SK-N-SH (cell line): ENCODE results near the gene NEK6. TPM values are rescaled to one million over a fixed set of nuclear protein-coding genes. Genes with fewer than 3 reads are reported as not detected.

ENCODE experiments used
- CTCF ChIA-PET: fragments of 300-600, 350-600 bp; formaldehyde crosslinking; extraction: SDS; loops from one replicate; lab custom pipeline; 2021; lab: Yijun Ruan, JAX
- POLR2A ChIA-PET: fragments of 350-600 bp; sonication (Branson Sonifier 250); formaldehyde crosslinking; extraction: SDS; loops from one replicate; lab custom pipeline; 2020; ENCODE audit warnings: antibody characterized with exemption, inconsistent platforms; lab: Yijun Ruan, JAX
- DNase-seq: peaks from one replicate; pipeline ENCODE4 v3.0.0; 2012
- H2AFZ ChIP-seq: fragments of 200-600 bp; sonication (generic); 2 replicates; pipeline ENCODE4 v1.8.1; 2016; ENCODE audit warnings: antibody characterized with exemption, mild to moderate bottlenecking, low read depth
- H3F3A ChIP-seq: fragments of 200-600 bp; sonication (generic); replicated peaks from 2 replicates; pipeline ENCODE3; 2016; ENCODE audit warnings: antibody characterized with exemption, mild to moderate bottlenecking; ENCODE audit not compliant: insufficient read depth
- H3K27ac ChIP-seq, 2 experiments: fragments of 200-500 bp in 1 of 2; fragments of 200-600 bp in 1 of 2; sonication (Bioruptor generic) in 1 of 2; sonication (generic), shearing (Covaris generic) in 1 of 2; 2 replicates each; pipeline versions ENCODE4 v1.5.1 to v1.6.1; 2014 to 2016; ENCODE audit warnings: low read depth in 2 of 2, inconsistent platforms in 1 of 2, low read length in 1 of 2, mild to moderate bottlenecking in 1 of 2, mixed read lengths in 1 of 2
- H3K27me3 ChIP-seq: fragments of 200-600 bp; sonication (generic), shearing (Covaris generic); 2 replicates; pipeline ENCODE4 v1.6.1; 2016; ENCODE audit warnings: mixed run types; ENCODE audit not compliant: insufficient read depth
- H3K36me3 ChIP-seq, 2 experiments: fragments of 200-500 bp in 1 of 2; fragments of 200-600 bp in 1 of 2; sonication (Bioruptor generic) in 1 of 2; sonication (generic) in 1 of 2; replicated peaks in 1 of 2; 2 replicates each; pipeline versions ENCODE3 to v1.5.1; 2014 to 2016; ENCODE audit warnings: low read length in 1 of 2, mild to moderate bottlenecking in 1 of 2; ENCODE audit not compliant: insufficient read depth in 2 of 2, control insufficient read depth in 1 of 2
- H3K4me1 ChIP-seq, 2 experiments: fragments of 200-500 bp in 1 of 2; fragments of 200-600 bp in 1 of 2; sonication (Bioruptor generic) in 1 of 2; sonication (generic), shearing (Covaris generic) in 1 of 2; 2 replicates each; pipeline versions ENCODE4 v1.5.1 to v1.6.1; 2014 to 2016; ENCODE audit warnings: low read depth in 1 of 2, low read length in 1 of 2, mixed run types in 1 of 2; ENCODE audit not compliant: insufficient read depth in 2 of 2, control insufficient read depth in 1 of 2
- H3K4me2 ChIP-seq: fragments of 200-600 bp; sonication (generic), shearing (Covaris generic); 2 replicates; pipeline ENCODE4 v1.6.1; 2017; ENCODE audit warnings: mixed run types
- H3K4me3 ChIP-seq, 2 experiments: fragments of 200-500 bp in 1 of 2; fragments of 200-600 bp in 1 of 2; sonication (Bioruptor generic) in 1 of 2; sonication (generic), shearing (Covaris generic) in 1 of 2; 2 replicates each; pipeline versions ENCODE4 v1.5.1 to v1.8.1; 2014 to 2016; ENCODE audit warnings: low read depth in 2 of 2, inconsistent platforms in 1 of 2, low read length in 1 of 2, mild to moderate bottlenecking in 1 of 2, mixed read lengths in 1 of 2, moderate library complexity in 1 of 2
- H3K79me2 ChIP-seq: fragments of 200-600 bp; sonication (generic); 2 replicates; pipeline ENCODE4 v1.8.1; 2017; ENCODE audit warnings: mild to moderate bottlenecking; ENCODE audit not compliant: insufficient read depth
- H3K9ac ChIP-seq: fragments of 200-600 bp; sonication (generic); 2 replicates; pipeline ENCODE4 v1.6.1; 2017; ENCODE audit warnings: mixed run types
- H3K9me2 ChIP-seq: fragments of 200-600 bp; sonication (generic); 2 replicates; pipeline ENCODE4 v1.6.1; 2017; ENCODE audit warnings: mixed run types
- H3K9me3 ChIP-seq: fragments of 200-600 bp; sonication (generic); 2 replicates; pipeline ENCODE4 v1.6.1; 2017; ENCODE audit warnings: mixed run types, mild to moderate bottlenecking, moderate library complexity
- H4K20me1 ChIP-seq: fragments of 200-600 bp; sonication (generic); 2 replicates; pipeline ENCODE4 v1.6.1; 2017; ENCODE audit warnings: mild to moderate bottlenecking, mixed run types; ENCODE audit not compliant: insufficient read depth
- CHD2 ChIP-seq: fragments of 150-350 bp; IDR thresholded peaks from 2 replicates; pipeline ENCODE4 v1.6.1; 2018; ENCODE audit warnings: low read length; ENCODE audit not compliant: partially characterized antibody
- ELF1 ChIP-seq: IDR thresholded peaks from 2 replicates; pipeline ENCODE4 v1.4.0; 2012
- EZH2phosphoT487 ChIP-seq: fragments of 200-600 bp; sonication (generic); IDR thresholded peaks from 2 replicates; pipeline ENCODE4 v1.6.1; 2017; ENCODE audit warnings: low read depth, mixed run types, mild to moderate bottlenecking, antibody characterized with exemption, moderate library complexity, borderline replicate concordance
- FOSL2 ChIP-seq: IDR thresholded peaks from 2 replicates; pipeline ENCODE4 v1.4.0; 2012; ENCODE audit warnings: low read depth, mild to moderate bottlenecking, moderate library complexity, borderline replicate concordance
- FOXJ3 ChIP-seq: sonication (generic); formaldehyde crosslinking; IDR thresholded peaks from 2 replicates; pipeline ENCODE4 v1.5.1; 2020; ENCODE audit warnings: mild to moderate bottlenecking, missing genetic modification reagents
- FOXM1 ChIP-seq: IDR thresholded peaks from 2 replicates; pipeline ENCODE4 v1.4.0; 2012; ENCODE audit warnings: low read depth, mild to moderate bottlenecking
- GABPA ChIP-seq: IDR thresholded peaks from 2 replicates; pipeline ENCODE4 v1.4.0; 2012; ENCODE audit warnings: low read depth, mild to moderate bottlenecking
- GATA2 ChIP-seq: sonication (generic); formaldehyde crosslinking; IDR thresholded peaks from 2 replicates; pipeline ENCODE4 v1.5.0; 2020; ENCODE audit warnings: mild to moderate bottlenecking, missing genetic modification reagents
- MEF2A ChIP-seq: IDR thresholded peaks from 2 replicates; pipeline ENCODE4 v1.4.0; 2012; ENCODE audit warnings: low read depth, borderline replicate concordance
- MXI1 ChIP-seq: IDR thresholded peaks from 2 replicates; pipeline ENCODE4 v1.6.1; 2012; ENCODE audit warnings: mild to moderate bottlenecking, low read depth, low read length, improper control_type of control experiment
- NFIC ChIP-seq: IDR thresholded peaks from 2 replicates; pipeline ENCODE4 v1.4.0; 2012; ENCODE audit warnings: borderline replicate concordance
- NRF1 ChIP-seq: IDR thresholded peaks from 2 replicates; pipeline ENCODE4 v1.6.1; 2012; ENCODE audit warnings: low read depth, mild to moderate bottlenecking, low read length
- POLR2AphosphoS5 ChIP-seq: IDR thresholded peaks from 2 replicates; pipeline ENCODE4 v1.6.1; 2012; ENCODE audit warnings: low read depth, low read length
- RXRA ChIP-seq: IDR thresholded peaks from 2 replicates; pipeline ENCODE4 v1.4.0; 2012; ENCODE audit warnings: low read depth, mild to moderate bottlenecking, borderline replicate concordance
- TCF12 ChIP-seq: IDR thresholded peaks from 2 replicates; pipeline ENCODE4 v1.4.0; 2012
- YY1 ChIP-seq: IDR thresholded peaks from 2 replicates; pipeline ENCODE4 v1.4.0; 2012; ENCODE audit warnings: low read depth, mild to moderate bottlenecking
- WGBS: methylation state at CpG from one replicate; pipeline ENCODE4 v1.1.6; 2017; ENCODE audit warnings: low lambda C conversion rate; 5-methylcytosine and 5-hydroxymethylcytosine counted together
- polyA plus RNA-seq, 3 experiments: library from polyadenylated mRNA; depleted of rRNA; stranded (reverse); fragments of >200 nt; gene quantifications; 2 replicates each; pipeline ENCODE4 v1.2.3, GENCODE V29; 2012
- TF ChIP-seq, protein P1 (sequence below): IDR thresholded peaks from 2 replicates; pipeline ENCODE4 v1.4.0; 2012; ENCODE audit warnings: low read depth
- TF ChIP-seq, protein P2 (sequence below): IDR thresholded peaks from 2 replicates; pipeline ENCODE4 v1.6.1; 2012; ENCODE audit warnings: mild to moderate bottlenecking, low read depth, low read length, moderate library complexity
- TF ChIP-seq, protein P3 (sequence below): fragments of 200-600 bp; sonication (generic); IDR thresholded peaks from 2 replicates; pipeline ENCODE4 v1.6.1; 2017; ENCODE audit warnings: antibody characterized with exemption, mild to moderate bottlenecking, moderate library complexity
- TF ChIP-seq, protein P4 (sequence below): IDR thresholded peaks from 2 replicates; pipeline ENCODE4; 2012

Gene NEK6
- polyA plus RNA-seq, 1 of the 3 experiments (the other 2 are of a cell fraction): 89.8 TPM

DNA sequence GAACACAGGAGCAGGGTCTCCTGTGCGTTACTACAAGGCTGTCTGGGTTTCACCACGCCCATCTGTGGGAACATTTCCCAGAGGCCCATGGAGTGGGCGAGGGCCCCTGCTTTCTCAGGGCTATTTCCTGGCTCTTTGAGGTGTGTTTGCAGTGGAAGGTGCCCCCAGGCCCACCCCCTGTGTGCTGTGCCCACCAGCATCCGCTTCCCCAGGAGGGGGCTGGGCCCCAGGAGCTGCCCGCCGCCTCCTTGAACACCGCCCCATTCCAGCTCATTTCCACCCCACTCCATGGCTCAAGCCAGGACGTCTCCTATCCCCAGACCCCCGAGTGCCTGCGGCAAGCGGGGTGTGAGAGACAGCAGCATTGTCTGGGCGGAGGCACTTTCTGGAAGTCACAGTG, 70.5 kb downstream of the NEK6 start (continued):
- TF ChIP-seq FOSL2: no peak
- no peak for TF ChIP-seq FOXJ3 (CRISPR knock-in tag)
- TF ChIP-seq EZH2phosphoT487: no peak
- TF ChIP-seq, protein P1, sequence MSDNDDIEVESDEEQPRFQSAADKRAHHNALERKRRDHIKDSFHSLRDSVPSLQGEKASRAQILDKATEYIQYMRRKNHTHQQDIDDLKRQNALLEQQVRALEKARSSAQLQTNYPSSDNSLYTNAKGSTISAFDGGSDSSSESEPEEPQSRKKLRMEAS: no peak
- TF ChIP-seq GABPA: no peak
- no peak for TF ChIP-seq MXI1
- no peak for TF ChIP-seq POLR2AphosphoS5

DNA sequence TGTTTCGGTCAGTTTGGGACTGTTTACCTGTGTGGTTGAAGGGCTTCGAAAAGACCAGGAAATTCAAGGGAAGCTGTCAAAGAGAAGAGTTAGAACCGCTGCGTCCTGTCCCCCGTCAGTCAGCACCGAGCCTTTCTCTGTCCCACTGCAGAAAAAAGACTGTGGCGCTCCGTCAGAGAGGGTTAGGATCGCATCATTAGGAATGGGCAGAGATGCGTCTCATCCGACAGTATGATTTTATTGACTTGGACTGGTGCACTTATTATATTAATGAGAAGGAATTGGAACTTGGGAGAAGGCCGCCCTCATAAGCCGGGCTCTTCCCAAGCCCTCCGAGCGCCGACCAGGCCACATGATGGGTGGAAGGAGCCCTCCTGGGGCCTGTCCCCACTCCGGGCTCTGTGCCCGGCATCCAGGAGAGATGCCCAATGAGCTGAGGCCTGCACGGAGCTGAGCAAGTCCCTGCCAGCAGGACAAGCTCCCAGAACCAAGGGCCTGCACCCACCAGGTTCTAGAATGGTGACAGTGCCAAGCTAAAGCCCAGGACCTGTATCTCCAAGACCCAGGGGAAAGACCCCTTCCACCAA, 71.5 kb downstream of the NEK6 start:
- Histone ChIP-seq H3K4me3 (no peak overlapping the region), H3K36me3 (peaks cover 3 to 47% of the 10 kb centered on the region in 2 experiments), H3K79me2 (no peaks in the 10 kb centered on the region), H3K27me3 (no peaks in the 10 kb centered on the region), H3K27ac (no peak overlapping the region), H3K9me3 (no peaks in the 10 kb centered on the region), H4K20me1 (no peaks in the 10 kb centered on the region), H3K4me1 (no peaks in the 10 kb centered on the region), H2AFZ (no peak overlapping the region), H3K9ac (no peak overlapping the region), H3F3A (no peaks in the 10 kb centered on the region), H3K9me2 (no peaks in the 10 kb centered on the region), H3K4me2 (no peak overlapping the region)
- WGBS: 92% methylated on average over 16 of the region's 19 CpGs
- ChIA-PET POLR2A (no interaction called here), CTCF (interaction anchor here (0.6 to 2.2 kb wide), 4 partner anchors 9 to 1720 kb away, joined by 3 to 8 read pairs (median 8); no protein-coding TSS in a partner anchor)
- no peak for DNase-seq
- TF ChIP-seq, protein P2, sequence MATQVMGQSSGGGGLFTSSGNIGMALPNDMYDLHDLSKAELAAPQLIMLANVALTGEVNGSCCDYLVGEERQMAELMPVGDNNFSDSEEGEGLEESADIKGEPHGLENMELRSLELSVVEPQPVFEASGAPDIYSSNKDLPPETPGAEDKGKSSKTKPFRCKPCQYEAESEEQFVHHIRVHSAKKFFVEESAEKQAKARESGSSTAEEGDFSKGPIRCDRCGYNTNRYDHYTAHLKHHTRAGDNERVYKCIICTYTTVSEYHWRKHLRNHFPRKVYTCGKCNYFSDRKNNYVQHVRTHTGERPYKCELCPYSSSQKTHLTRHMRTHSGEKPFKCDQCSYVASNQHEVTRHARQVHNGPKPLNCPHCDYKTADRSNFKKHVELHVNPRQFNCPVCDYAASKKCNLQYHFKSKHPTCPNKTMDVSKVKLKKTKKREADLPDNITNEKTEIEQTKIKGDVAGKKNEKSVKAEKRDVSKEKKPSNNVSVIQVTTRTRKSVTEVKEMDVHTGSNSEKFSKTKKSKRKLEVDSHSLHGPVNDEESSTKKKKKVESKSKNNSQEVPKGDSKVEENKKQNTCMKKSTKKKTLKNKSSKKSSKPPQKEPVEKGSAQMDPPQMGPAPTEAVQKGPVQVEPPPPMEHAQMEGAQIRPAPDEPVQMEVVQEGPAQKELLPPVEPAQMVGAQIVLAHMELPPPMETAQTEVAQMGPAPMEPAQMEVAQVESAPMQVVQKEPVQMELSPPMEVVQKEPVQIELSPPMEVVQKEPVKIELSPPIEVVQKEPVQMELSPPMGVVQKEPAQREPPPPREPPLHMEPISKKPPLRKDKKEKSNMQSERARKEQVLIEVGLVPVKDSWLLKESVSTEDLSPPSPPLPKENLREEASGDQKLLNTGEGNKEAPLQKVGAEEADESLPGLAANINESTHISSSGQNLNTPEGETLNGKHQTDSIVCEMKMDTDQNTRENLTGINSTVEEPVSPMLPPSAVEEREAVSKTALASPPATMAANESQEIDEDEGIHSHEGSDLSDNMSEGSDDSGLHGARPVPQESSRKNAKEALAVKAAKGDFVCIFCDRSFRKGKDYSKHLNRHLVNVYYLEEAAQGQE: no peak
- TF ChIP-seq MXI1 (no peak), FOXJ3 (CRISPR knock-in tag) (no peak), NRF1 (no peak), MEF2A (no peak), GATA2 (no peak), NFIC (no peak), RXRA (no peak), FOXM1 (no peak), YY1 (no peak), TCF12 (no peak), EZH2phosphoT487 (no peak), CHD2 (no peak), ELF1 (no peak), GABPA (no peak)
- TF ChIP-seq, protein P3, sequence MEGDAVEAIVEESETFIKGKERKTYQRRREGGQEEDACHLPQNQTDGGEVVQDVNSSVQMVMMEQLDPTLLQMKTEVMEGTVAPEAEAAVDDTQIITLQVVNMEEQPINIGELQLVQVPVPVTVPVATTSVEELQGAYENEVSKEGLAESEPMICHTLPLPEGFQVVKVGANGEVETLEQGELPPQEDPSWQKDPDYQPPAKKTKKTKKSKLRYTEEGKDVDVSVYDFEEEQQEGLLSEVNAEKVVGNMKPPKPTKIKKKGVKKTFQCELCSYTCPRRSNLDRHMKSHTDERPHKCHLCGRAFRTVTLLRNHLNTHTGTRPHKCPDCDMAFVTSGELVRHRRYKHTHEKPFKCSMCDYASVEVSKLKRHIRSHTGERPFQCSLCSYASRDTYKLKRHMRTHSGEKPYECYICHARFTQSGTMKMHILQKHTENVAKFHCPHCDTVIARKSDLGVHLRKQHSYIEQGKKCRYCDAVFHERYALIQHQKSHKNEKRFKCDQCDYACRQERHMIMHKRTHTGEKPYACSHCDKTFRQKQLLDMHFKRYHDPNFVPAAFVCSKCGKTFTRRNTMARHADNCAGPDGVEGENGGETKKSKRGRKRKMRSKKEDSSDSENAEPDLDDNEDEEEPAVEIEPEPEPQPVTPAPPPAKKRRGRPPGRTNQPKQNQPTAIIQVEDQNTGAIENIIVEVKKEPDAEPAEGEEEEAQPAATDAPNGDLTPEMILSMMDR: no peak
- TF ChIP-seq, protein P1: no peak
- TF ChIP-seq, protein P4, sequence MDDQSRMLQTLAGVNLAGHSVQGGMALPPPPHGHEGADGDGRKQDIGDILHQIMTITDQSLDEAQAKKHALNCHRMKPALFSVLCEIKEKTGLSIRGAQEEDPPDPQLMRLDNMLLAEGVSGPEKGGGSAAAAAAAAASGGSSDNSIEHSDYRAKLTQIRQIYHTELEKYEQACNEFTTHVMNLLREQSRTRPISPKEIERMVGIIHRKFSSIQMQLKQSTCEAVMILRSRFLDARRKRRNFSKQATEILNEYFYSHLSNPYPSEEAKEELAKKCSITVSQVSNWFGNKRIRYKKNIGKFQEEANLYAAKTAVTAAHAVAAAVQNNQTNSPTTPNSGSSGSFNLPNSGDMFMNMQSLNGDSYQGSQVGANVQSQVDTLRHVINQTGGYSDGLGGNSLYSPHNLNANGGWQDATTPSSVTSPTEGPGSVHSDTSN: no peak
